HepG2 (cell line): Measurements from ENCODE around the gene MTG1. TPM values are rescaled to one million over a fixed set of nuclear protein-coding genes. Genes with fewer than 3 reads are reported as not detected.

ENCODE experiments used
- AGO2 ChIP-seq: fragments of 200-400 bp; formaldehyde crosslinking; optimal IDR thresholded peaks from 2 replicates; pipeline ENCODE3; 2017; ENCODE audit warnings: mild to moderate bottlenecking, low read depth, low read length, moderate library complexity
- CREB3 ChIP-seq: sonication (generic); formaldehyde crosslinking; IDR thresholded peaks from 2 replicates; pipeline ENCODE4 v1.5.0; 2020; ENCODE audit warnings: missing genetic modification reagents
- EED ChIP-seq: sonication (generic); formaldehyde crosslinking; IDR thresholded peaks from 2 replicates; pipeline ENCODE4 v1.5.0; 2020; ENCODE audit warnings: mild to moderate bottlenecking, missing genetic modification reagents
- ELF1 ChIP-seq: sonication (generic); formaldehyde crosslinking; IDR thresholded peaks from 2 replicates; pipeline ENCODE4 v1.4.0; 2020; ENCODE audit warnings: missing genetic modification reagents
- GMEB1 ChIP-seq: sonication (generic); formaldehyde crosslinking; IDR thresholded peaks from 2 replicates; pipeline ENCODE4 v1.5.1; 2020; ENCODE audit warnings: missing genetic modification reagents, mild to moderate bottlenecking, borderline replicate concordance
- PAF1 ChIP-seq: IDR thresholded peaks from 2 replicates; pipeline ENCODE4 v1.6.1; 2016; ENCODE audit warnings: missing genetic modification reagents, missing compliant biosample characterization
- POLR2A ChIP-seq, 2 experiments: IDR thresholded peaks; 2 replicates each; pipeline ENCODE4 v1.6.1; 2011; ENCODE audit warnings: low read depth in 2 of 2, low read length in 2 of 2, mild to moderate bottlenecking in 1 of 2, moderate library complexity in 1 of 2; ENCODE audit not compliant: insufficient read depth in 1 of 2
- REL ChIP-seq: sonication (generic); formaldehyde crosslinking; conservative IDR thresholded peaks from 2 replicates; pipeline ENCODE4 v1.8.0; 2022; ENCODE audit warnings: mild to moderate bottlenecking, missing genetic modification reagents, moderate library complexity
- SAFB2 ChIP-seq: sonication (generic); formaldehyde crosslinking; IDR thresholded peaks from 2 replicates; pipeline ENCODE4 v1.5.1; 2020; ENCODE audit warnings: missing genetic modification reagents, low read depth, mild to moderate bottlenecking, borderline replicate concordance
- SNAPC4 ChIP-seq: sonication (generic); formaldehyde crosslinking; IDR thresholded peaks from 2 replicates; pipeline ENCODE4 v1.4.0; 2020; ENCODE audit warnings: mild to moderate bottlenecking, missing genetic modification reagents
- SOX5 ChIP-seq: IDR thresholded peaks from 2 replicates; pipeline ENCODE4 v1.6.1; 2016; ENCODE audit warnings: borderline replicate concordance
- SSRP1 ChIP-seq: IDR thresholded peaks from 2 replicates; pipeline ENCODE4 v1.6.1; 2016; ENCODE audit warnings: control low read depth
- ZFP82 ChIP-seq: sonication (generic); formaldehyde crosslinking; IDR thresholded peaks from 2 replicates; pipeline ENCODE4 v1.5.1; 2020; ENCODE audit warnings: mild to moderate bottlenecking, missing genetic modification reagents, borderline replicate concordance
- ZFX ChIP-seq: sonication (generic); formaldehyde crosslinking; IDR thresholded peaks from 2 replicates; pipeline ENCODE4 v1.4.0; 2020; ENCODE audit warnings: mild to moderate bottlenecking, low read depth, missing genetic modification reagents, moderate library complexity
- ZNF276 ChIP-seq: sonication (generic); formaldehyde crosslinking; IDR thresholded peaks from 2 replicates; pipeline ENCODE4 v1.4.0; 2020; ENCODE audit warnings: mild to moderate bottlenecking, low read depth, missing genetic modification reagents
- ZNF326 ChIP-seq: sonication (generic); formaldehyde crosslinking; IDR thresholded peaks from 2 replicates; pipeline ENCODE4 v1.4.0; 2020; ENCODE audit warnings: missing genetic modification reagents, borderline replicate concordance
- ZNF331 ChIP-seq: sonication (generic); formaldehyde crosslinking; IDR thresholded peaks from 2 replicates; pipeline ENCODE4 v1.4.0; 2020; ENCODE audit warnings: missing genetic modification reagents
- ZNF430 ChIP-seq: sonication (generic); formaldehyde crosslinking; IDR thresholded peaks from 2 replicates; pipeline ENCODE4 v1.9.0; 2021; ENCODE audit warnings: mild to moderate bottlenecking, missing genetic modification reagents
- ZNF678 ChIP-seq: sonication (generic); formaldehyde crosslinking; IDR thresholded peaks from 2 replicates; pipeline ENCODE4 v1.4.0; 2020; ENCODE audit warnings: mild to moderate bottlenecking, missing genetic modification reagents
- ZNF720 ChIP-seq: sonication (generic); formaldehyde crosslinking; IDR thresholded peaks from 2 replicates; pipeline ENCODE4 v1.4.0; 2020; ENCODE audit warnings: missing genetic modification reagents
- ZNF75D ChIP-seq: sonication (generic); formaldehyde crosslinking; IDR thresholded peaks from 2 replicates; pipeline ENCODE4 v1.8.1; 2023; ENCODE audit warnings: missing genetic modification reagents, mild to moderate bottlenecking, borderline replicate concordance
- ZSCAN9 ChIP-seq: IDR thresholded peaks from 2 replicates; pipeline ENCODE4 v1.6.1; 2016; ENCODE audit warnings: borderline replicate concordance
- polyA plus RNA-seq, 8 experiments: library from polyadenylated mRNA; depleted of rRNA in 3 of 8; stranded (reverse) in 7 of 8; unstranded in 1 of 8; fragments of >200 nt; fragmentation: Illumina TruSeq in 4 of 8; extraction: Trizol in 4 of 8; gene quantifications; 2 replicates each; pipeline versions ENCODE4 v1.2.1 to v1.2.3, GENCODE V29; 2011 to 2016; ENCODE audit warnings: low read depth in 4 of 8, missing spikeins in 1 of 8, mixed read lengths in 1 of 8; ENCODE audit not compliant: insufficient read depth in 1 of 8
- total RNA-seq, 5 experiments: library from RNA; depleted of rRNA; stranded (reverse); fragments of >200 nt; fragmentation: Illumina TruSeq; extraction: Trizol; gene quantifications; 2 replicates each; pipeline ENCODE4 v1.2.3, GENCODE V29; 2016; ENCODE audit warnings: low read depth in 1 of 5

MTG1 gene
- total and polyA plus RNA-seq, 2 of the 13 experiments (the other 11 are each of a cell fraction or from before 2014, with no cell fraction given) = 42.0 to 103 TPM

- no peak for TF ChIP-seq SNAPC4 (CRISPR knock-in tag)
- TF ChIP-seq EED = no peak
- no peak for TF ChIP-seq ZNF326 (CRISPR knock-in tag)
- TF ChIP-seq ZFX = peak; percentile 6; the same call in 1 of the 2 replicates
- no peak for TF ChIP-seq CREB3 (CRISPR knock-in tag)
- TF ChIP-seq ZNF75D (CRISPR knock-in tag) = no peak
- TF ChIP-seq ZNF331 (CRISPR knock-in tag) = no peak
- TF ChIP-seq AGO2 = peak; percentile 82
- TF ChIP-seq SOX5 (CRISPR knock-in tag) = no peak
- no peak for TF ChIP-seq ELF1 (CRISPR knock-in tag)
- TF ChIP-seq SAFB2 (CRISPR knock-in tag) = no peak
- no peak for TF ChIP-seq ZNF430
- TF ChIP-seq ZNF720 (CRISPR knock-in tag) = no peak
- 0 out of 2 replicates have a peak, but pooled peaks have one; percentile 10 for TF ChIP-seq SSRP1
- no peak for TF ChIP-seq ZNF276
- peak; percentile 11; the same call in 1 of the 2 replicates for TF ChIP-seq PAF1 (CRISPR knock-in tag)
- TF ChIP-seq GMEB1 (CRISPR knock-in tag) = peak; percentile 30; the same call in 1 of the 2 replicates
- TF ChIP-seq POLR2A (IDR thresholded peaks at IDR 0.05; ENCODE audit: insufficient read depth in 1 of 2, low read depth in 2 of 2, low read length in 2 of 2) = peak in 1 of 2 experiments; percentile 62; a peak in 2 of 4 replicates
- no peak for TF ChIP-seq ZFP82 (CRISPR knock-in tag)
- no peak for TF ChIP-seq ZSCAN9 (CRISPR knock-in tag)
- TF ChIP-seq ZNF678 (CRISPR knock-in tag) = no peak
- TF ChIP-seq REL = no peak
Measured at GRCh38 chr10:133350283-133350949, 43.5 kb upstream of the MTG1 start (continued).
